DND-41 (cell line): Measurements from ENCODE around the gene GALNT12.

Experiments used
- ATAC-seq: fragments of 200-7000 bp; cut with Tn5 transposase; 3 replicates; pipeline ENCODE4 v1.9.1; 2021; ENCODE audit warnings: low read depth; ENCODE audit not compliant: insufficient read depth
- DNase-seq: peaks from one replicate; pipeline ENCODE4 v3.0.0-alpha.2; 2020
- H2AFZ ChIP-seq: 2 replicates; pipeline ENCODE4 v1.6.0; 2012; ENCODE audit warnings: low read depth, low read length
- H3K27ac ChIP-seq: 2 replicates; pipeline ENCODE4 v1.5.1; 2012; ENCODE audit warnings: low read length, inconsistent platforms
- H3K27me3 ChIP-seq: fragments of 200-600 bp; sonication (generic); 2 replicates; pipeline ENCODE4 v1.6.0; 2012; ENCODE audit warnings: low read length, mild to moderate bottlenecking, inconsistent platforms; ENCODE audit not compliant: insufficient read depth, poor library complexity
- H3K36me3 ChIP-seq: 2 replicates; pipeline ENCODE4 v1.5.1; 2012; ENCODE audit warnings: low read length, inconsistent platforms; ENCODE audit not compliant: insufficient read depth
- H3K4me1 ChIP-seq: 2 replicates; pipeline ENCODE4 v1.5.1; 2012; ENCODE audit warnings: mild to moderate bottlenecking, low read length; ENCODE audit not compliant: insufficient read depth
- H3K4me2 ChIP-seq: 2 replicates; pipeline ENCODE4 v1.6.0; 2012; ENCODE audit warnings: mild to moderate bottlenecking, moderate library complexity, low read length, inconsistent platforms; ENCODE audit not compliant: insufficient read depth
- H3K4me3 ChIP-seq, 2 experiments: fragments of 200-600 bp in 1 of 2; shearing (Covaris generic) in 1 of 2; 2 replicates each; pipeline ENCODE4 v1.5.1; 2012 to 2016; ENCODE audit warnings: inconsistent platforms in 2 of 2, low read length in 2 of 2, mild to moderate bottlenecking in 2 of 2, low read depth in 1 of 2, moderate library complexity in 1 of 2
- H3K79me2 ChIP-seq: 2 replicates; pipeline ENCODE4 v1.6.0; 2012; ENCODE audit warnings: low read length, inconsistent platforms; ENCODE audit not compliant: insufficient read depth
- H3K9ac ChIP-seq: 2 replicates; pipeline ENCODE4 v1.6.0; 2012; ENCODE audit warnings: low read depth, mild to moderate bottlenecking, inconsistent platforms, low read length, moderate library complexity
- H3K9me3 ChIP-seq: 2 replicates; pipeline ENCODE4 v1.5.1; 2012; ENCODE audit warnings: low read length, moderate library complexity, mild to moderate bottlenecking, inconsistent platforms; ENCODE audit not compliant: insufficient read depth, severe bottlenecking
- H4K20me1 ChIP-seq: 2 replicates; pipeline ENCODE4 v1.6.0; 2012; ENCODE audit warnings: low read length; ENCODE audit not compliant: insufficient read depth
- CTCF ChIP-seq: IDR thresholded peaks from 2 replicates; pipeline ENCODE4 v1.5.1; 2012; ENCODE audit warnings: borderline replicate concordance, low read length, moderate library complexity, mild to moderate bottlenecking; ENCODE audit not compliant: poor library complexity, severe bottlenecking; ENCODE audit errors: extremely low read depth
- EZH2 ChIP-seq: IDR thresholded peaks from 3 replicates; pipeline ENCODE4 v1.6.1; 2012; ENCODE audit warnings: borderline replicate concordance, low read depth, mild to moderate bottlenecking, moderate library complexity, low read length, inconsistent platforms; ENCODE audit not compliant: severe bottlenecking

Gene GALNT12

GRCh38 chr9:98809311-98810101 is 2.0 kb downstream of the GALNT12 start:
- no peak for DNase-seq
- no peaks in the 10 kb centered on the region for H3K79me2 ChIP-seq

GRCh38 chr9:98810102-98810842 is 2.8 kb downstream of the GALNT12 start:
- Histone ChIP-seq H3K36me3 (no peaks in the 10 kb centered on the region), H3K9ac (no peak overlapping the region), H3K4me1 (no peaks in the 10 kb centered on the region), H3K27me3 (peaks cover 25% of the 10 kb centered on the region), H3K27ac (no peak overlapping the region), H3K9me3 (no peaks in the 10 kb centered on the region), H3K79me2 (no peaks in the 10 kb centered on the region), H4K20me1 (no peaks in the 10 kb centered on the region), H2AFZ (no peak overlapping the region), H3K4me2 (no peak overlapping the region), H3K4me3 (no peak overlapping the region)
- ATAC-seq, result no peak
- DNase-seq, result no peak
- TF ChIP-seq EZH2 (no peak), CTCF (no peak)

More at GRCh38 chr9:98809311-98810101, 2.0 kb downstream of the GALNT12 start:
- H3K27ac ChIP-seq, result no peak overlapping the region
- no peak overlapping the region for H3K9ac ChIP-seq
- no peaks in the 10 kb centered on the region for H3K4me1 ChIP-seq
- H2AFZ ChIP-seq, result no peak overlapping the region
- H3K4me3 ChIP-seq, result no peak overlapping the region
- no peak for ATAC-seq
- TF ChIP-seq CTCF, result no peak
- no peak for TF ChIP-seq EZH2
- peaks cover 27% of the 10 kb centered on the region for H3K27me3 ChIP-seq
- no peaks in the 10 kb centered on the region for H3K9me3 ChIP-seq
- H4K20me1 ChIP-seq, result no peaks in the 10 kb centered on the region
- H3K36me3 ChIP-seq, result no peaks in the 10 kb centered on the region
- no peak overlapping the region for H3K4me2 ChIP-seq

GRCh38 chr9:98811051-98811650 is 3.7 kb downstream of the GALNT12 start:
- Histone ChIP-seq H3K4me2 (no peak overlapping the region), H3K27me3 (peaks cover 23% of the 10 kb centered on the region), H3K4me3 (no peak overlapping the region), H4K20me1 (no peaks in the 10 kb centered on the region), H3K27ac (no peak overlapping the region), H3K9me3 (no peaks in the 10 kb centered on the region), H3K4me1 (no peaks in the 10 kb centered on the region), H3K9ac (no peak overlapping the region), H3K36me3 (no peaks in the 10 kb centered on the region), H3K79me2 (no peaks in the 10 kb centered on the region), H2AFZ (no peak overlapping the region)
- TF ChIP-seq CTCF (no peak), EZH2 (no peak)
- DNase-seq, result no peak
- no peak for ATAC-seq
